ENCODE measurements around the gene MRPL24. TPM values are rescaled to one million over a fixed set of nuclear protein-coding genes. Genes with fewer than 3 reads are reported as not detected.

The MRPL24 gene
- polyA plus RNA-seq, 3 donors = 63.0 to 69.1 (median 64.1) TPM

DNA sequence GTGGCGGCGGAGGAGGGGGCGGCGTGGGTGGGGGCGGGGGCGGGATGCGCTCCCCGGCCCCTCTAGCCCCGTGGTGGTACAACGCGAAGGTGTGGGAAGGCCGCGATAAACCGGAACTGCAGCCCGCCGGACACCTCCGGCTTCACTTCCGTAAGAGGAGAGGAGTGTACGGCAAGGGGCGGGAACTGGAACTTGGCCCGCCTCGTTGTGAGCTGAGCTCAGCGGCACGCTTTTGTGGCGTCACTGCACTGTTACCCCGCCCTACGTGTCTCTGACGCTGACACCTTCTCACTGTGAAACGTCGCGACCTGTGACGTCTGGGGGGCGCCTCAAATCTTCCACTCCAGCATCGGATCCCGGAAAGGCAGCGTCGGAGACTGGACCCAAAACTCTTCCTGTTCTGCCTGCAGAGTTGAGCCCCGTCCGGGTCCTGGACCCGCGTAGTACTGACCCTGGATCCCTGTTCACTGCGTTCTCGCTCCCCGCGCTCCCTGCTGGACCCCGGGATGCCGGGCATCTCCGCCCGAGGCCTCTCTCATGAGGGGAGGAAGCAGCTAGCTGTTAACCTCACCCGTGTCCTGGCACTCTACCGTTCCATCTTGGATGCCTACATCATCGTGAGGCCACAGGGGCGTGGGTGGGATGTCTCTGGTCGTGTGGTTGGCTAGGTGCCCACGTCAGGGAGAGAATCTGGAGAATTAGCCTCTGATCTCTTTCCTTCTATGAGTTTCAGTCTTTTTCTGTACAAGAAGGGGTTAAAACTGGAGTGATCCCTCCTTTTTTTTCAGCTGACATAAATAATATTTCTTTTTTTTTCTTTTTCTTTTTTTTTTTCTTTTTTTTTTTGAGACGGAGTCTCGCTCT, 12.1 kb downstream of the MRPL24 start, which contains the start of gene ISG20L2:
Gene ISG20L2 (minus strand): TSS at position 168 of the 864 bp plus-strand sequence. CDS start 1,114 bp downstream, outside the sequence.
- DNase-seq (ENCODE audit: extremely low read depth in 1 of 11, low read depth in 9 of 11, low spot score in 4 of 11) = peak in 10 of 11 donors; percentile 90 to 98 (median 95)

DNA sequence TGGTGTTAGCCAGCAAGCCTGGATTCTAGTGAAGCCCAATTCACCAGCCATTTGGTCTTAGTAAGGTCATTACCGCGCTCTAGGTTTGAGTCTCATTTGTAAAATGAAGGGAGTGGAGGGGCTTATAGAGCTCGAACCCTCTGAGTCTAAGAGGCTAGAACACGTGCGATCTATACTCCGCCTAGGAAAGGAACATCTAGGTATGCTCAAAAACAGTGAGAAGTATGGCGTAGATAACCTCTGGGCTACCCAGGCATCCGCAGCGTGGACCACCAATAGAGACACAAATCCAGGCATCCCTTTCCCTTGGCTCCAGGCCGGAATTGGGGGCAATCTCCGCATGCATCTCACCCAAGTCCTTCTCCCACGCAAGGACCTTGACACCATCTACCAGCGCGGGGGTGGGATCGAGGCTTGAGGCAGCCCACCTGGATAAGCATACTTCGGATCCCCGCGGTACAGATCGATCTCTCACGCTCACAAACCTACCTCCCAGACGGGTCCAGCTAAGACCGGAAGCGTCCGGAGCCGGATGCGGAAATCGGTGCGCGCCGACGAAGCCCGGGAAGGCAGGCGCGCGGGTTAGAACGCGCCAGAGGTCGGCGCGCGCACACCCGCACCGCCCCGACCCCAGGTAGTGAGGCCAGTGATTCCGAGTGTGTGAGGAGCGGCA, 12.8 kb downstream of the MRPL24 start, which contains the start of gene METTL25B:
Gene METTL25B (plus strand): TSS at position 544 of the 673 bp plus-strand sequence. CDS start 636 bp downstream, outside the sequence.
- peak in 3 of 11 donors; percentile 60 to 76 (median 68) for DNase-seq (ENCODE audit: extremely low read depth in 1 of 11, low read depth in 9 of 11, low spot score in 4 of 11)

DNA sequence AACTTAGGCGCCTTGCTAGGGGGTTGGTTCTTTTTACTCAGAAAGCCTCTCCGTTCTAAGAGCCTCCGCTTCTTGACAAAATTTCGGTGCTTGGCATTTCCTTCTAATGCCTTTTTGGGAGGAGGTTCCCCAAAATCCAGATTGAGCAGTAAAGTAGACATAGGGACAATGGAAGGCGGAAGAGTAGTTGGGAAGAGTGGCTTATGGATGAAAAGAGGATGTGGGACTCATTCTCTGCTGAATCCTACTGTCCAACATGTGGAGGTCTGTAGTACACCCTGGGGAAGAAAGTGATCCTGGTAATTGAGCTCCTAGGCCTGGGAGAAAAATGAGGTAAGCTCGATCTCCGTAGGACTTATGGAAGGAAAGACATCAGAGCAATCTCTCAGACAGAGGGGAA, 13.4 kb downstream of the MRPL24 start:
- DNase-seq (ENCODE audit: extremely low read depth in 1 of 11, low read depth in 9 of 11, low spot score in 4 of 11) = no peak

DNA sequence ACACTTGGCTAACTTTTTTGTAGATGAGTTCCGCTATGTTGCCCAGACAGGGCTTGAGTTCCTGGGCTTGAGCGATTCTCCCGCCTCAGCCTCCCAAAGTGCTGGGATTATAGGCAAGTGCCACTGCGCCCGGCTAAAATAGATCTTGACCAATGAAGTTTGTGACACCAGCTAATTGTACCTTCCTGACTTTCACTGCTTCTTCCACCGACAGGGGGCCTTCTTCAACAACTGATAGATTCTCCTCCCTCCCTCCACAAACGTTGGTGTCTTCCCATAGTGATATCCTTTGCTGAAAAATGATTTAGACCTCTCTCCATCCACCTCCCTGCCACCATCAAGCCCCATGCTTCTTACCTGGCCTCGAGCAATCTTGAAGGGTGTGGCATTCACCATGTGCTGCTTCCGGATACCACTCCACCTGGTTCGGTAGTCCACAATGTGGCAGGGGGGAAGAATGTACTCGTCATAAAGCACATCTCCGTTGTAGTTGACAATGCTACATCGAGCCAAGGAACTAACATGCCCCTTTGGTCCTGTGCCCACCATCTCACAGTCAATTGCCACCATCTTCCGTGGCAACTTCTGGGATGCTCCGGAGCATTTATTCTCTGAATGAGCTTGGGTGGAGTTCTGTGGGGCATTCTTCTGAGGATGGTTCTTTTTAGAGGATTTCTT, 14.2 kb downstream of the MRPL24 start:
- no peak for DNase-seq (ENCODE audit: extremely low read depth in 1 of 11, low read depth in 9 of 11, low spot score in 4 of 11)

DNA sequence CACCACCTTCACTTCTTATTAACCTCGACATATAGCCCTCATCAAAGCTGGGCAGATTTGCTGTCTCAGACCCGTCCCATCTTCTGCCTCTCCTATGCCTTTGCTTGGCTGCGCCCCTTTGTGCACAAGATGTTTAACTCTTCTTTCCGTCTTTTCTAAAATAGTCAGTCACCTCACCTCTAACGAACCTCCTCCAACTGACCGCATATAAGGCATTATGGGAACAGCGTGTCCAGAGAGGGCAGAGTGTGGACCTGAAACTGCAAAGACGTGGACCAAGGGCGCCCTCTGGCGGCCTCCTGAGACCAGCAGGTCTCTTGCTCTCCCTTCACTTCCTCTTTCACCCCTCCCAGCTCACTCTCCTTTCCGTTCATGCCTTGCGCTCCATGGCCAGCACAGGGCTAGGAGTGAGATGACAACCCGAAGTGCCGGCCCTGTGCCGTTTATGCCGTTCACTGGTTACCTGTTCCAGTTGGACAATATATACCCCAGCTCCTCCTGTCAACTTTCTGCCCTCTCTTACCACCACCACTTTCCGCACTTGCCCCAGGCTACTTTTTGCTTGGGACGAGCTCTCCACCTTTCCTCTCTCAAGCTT, 15.1 kb downstream of the MRPL24 start:
- peak in 9 of 11 donors; percentile 81 to 90 (median 85) for DNase-seq (ENCODE audit: extremely low read depth in 1 of 11, low read depth in 9 of 11, low spot score in 4 of 11)

DNA sequence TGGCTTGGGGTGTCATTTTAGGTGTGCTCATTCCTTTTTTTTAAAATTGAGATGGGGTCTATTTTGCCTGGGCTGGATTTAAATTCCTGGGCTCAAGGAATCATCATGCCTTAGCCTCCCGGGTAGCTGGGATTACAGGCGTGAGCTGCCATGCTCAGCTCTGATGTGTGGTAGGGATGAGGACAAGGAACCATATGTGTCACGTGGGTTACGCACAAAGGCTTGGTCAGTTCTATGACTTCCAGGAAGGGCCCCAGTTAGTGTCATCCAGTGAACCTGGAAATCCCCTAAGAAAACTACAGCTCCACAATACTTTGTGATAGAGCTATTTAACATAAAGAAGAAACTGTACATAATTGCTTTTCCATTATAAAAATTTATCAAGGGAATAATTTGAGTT, 19.4 kb downstream of the MRPL24 start:
- DNase-seq (ENCODE audit: extremely low read depth in 1 of 11, low read depth in 9 of 11, low spot score in 4 of 11) = no peak

DNA sequence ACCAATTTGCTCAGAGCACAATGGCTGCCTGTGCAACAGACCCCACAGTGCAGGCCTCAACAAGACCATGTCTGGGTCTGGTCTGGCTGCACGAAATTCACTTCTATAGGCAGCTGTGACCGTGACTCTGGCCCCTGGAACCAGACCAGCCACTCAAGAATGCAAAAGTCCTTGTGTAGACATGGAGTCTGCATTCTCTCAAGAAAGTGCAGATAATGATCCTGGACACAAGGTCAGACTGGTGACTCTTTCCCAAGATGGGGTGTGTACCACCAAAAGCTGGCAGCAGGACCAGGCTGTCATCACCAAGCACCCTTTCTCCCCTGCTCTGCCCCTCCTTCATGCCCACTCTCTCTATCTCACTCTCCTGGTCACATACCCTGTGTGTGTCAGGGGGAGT, 19.8 kb downstream of the MRPL24 start:
- DNase-seq (ENCODE audit: extremely low read depth in 1 of 11, low read depth in 9 of 11, low spot score in 4 of 11) = no peak

DNA sequence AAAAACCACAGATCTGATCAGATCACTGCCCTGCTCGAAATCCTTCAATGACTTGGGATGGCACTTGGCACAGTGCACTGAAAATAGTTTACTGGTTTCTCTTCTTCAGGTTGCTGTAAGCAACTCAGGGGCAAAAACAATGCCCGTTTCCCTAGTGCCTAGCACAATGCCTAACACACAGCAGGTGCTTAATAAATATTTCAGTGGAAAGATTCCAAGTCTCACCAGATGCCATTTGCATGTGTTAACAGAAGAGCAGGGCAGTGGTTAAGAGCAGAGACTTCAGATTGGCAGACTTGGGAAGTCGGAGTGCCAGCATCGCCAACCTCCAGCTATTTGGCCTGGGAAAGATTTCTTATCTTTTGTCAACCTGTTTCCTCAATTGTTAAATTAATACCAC, 23.5 kb downstream of the MRPL24 start:
- DNase-seq (ENCODE audit: extremely low read depth in 1 of 11, low read depth in 9 of 11, low spot score in 4 of 11) = no peak

DNA sequence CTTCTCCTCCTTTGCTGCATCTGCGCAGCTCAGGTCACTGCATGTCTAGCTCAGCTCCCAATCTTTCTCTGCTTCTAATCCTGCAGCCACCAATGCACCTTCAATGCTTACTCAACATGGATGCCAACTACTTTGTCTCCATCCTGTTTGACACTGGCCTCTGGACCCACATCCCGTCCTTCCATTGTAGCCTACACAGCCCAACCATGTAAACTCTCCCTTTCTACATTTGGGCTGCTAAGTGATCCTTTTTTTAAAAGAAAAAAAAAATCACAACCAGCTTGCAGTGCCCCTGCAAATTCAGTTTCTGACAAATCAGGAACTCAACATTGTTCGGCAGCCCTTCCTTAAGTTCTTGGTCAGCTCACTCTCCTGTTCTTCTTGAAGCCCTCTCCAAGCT, 26.1 kb downstream of the MRPL24 start:
- DNase-seq (ENCODE audit: extremely low read depth in 1 of 11, low read depth in 9 of 11, low spot score in 4 of 11) = no peak

DNA sequence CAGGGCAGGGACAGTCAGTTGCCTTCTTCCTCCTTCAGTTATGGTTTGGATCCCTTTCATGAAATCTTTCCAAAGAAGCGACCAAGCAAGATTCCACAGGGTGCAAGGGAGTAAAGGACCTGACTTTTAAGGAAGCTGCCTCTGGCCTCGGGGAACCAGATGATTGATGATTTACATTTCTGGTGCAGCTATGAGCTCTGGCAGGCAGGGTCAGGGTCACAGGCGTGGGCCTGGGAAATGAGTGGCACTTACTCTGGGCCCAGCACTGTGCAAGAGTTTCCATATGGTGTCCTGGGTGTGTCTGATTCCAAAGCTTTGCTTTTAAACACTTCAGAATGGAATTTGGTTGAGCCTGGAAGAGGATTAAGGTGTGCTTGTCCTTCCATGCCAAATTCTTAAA, 28.3 kb downstream of the MRPL24 start:
- DNase-seq (ENCODE audit: extremely low read depth in 1 of 11, low read depth in 9 of 11, low spot score in 4 of 11) = no peak

DNA sequence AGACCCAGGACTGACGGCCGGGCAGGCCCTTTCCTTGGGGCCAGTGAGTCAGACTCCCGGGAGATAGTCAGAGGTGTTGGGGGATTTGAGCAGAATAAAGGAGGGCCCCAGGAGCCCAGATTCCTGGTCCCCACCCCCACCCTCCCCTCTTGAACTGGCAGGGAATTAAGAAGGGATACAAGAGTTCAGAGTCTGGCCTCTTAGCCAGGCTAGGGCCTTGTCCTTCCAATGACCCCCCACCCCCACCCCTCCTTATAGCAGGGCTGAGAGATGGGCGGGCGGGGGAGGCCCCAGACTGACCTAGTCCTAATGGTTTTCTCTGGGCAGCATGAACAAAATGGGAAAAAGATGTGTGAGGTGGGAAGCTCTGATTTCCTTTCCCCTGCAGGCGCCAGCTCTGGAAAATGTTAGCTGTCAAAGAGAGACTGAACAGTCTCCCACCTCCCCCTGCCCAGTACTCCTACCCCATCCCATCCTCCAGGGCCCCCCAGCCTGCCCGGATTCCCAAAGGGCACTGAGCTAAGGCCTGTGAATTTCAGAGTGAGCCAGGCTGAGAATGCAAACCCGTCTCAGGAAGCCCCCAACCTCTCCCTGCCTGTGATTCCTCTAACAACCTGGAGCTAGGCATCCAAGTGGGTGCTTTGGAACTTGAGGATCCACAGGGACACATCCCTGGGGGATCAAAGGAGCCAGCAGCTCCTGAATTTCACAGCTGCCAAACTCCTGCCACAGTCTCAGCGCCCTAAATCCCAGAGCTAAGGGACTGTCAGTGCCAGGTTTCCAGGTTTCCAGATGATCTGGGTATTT, 29.7 kb downstream of the MRPL24 start:
- DNase-seq (ENCODE audit: extremely low read depth in 1 of 11, low read depth in 9 of 11, low spot score in 4 of 11) = no peak

DNA sequence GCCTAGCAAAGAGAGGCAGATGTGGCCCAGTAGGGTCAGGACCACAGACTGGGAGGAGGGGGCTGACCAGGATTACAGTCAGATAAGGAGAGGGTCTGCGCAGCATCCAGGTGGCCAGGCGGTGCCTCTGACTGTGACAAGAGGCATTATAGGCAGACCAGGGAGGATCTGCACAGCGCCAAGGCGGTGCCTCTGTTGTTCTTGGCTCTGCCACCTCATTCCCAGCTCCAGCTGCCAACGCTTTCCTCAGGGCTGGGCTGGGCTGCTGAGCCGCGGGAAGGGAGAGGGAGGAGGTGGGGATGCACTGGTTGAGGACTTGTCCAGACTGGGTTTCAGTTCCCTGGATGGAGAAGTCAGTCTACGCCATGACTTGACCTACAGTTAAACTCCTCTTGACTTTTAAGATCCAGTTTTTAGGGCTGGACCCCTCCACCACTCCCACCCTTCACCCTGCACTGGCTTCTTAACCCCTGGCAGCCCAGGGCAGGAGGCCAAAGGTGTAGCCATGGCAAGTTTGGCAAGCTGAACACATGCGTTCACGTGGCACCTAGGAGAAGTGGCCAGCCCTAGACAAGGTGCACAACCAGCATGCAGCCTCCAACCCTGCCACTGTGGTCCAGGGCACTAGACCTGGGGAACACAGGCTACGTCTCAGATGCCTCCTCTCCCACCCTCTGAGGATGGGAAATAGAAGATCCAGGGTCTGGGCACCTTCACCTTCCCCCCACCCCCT, 31.0 kb downstream of the MRPL24 start:
- DNase-seq (ENCODE audit: extremely low read depth in 1 of 11, low read depth in 9 of 11, low spot score in 4 of 11) = no peak

DNA sequence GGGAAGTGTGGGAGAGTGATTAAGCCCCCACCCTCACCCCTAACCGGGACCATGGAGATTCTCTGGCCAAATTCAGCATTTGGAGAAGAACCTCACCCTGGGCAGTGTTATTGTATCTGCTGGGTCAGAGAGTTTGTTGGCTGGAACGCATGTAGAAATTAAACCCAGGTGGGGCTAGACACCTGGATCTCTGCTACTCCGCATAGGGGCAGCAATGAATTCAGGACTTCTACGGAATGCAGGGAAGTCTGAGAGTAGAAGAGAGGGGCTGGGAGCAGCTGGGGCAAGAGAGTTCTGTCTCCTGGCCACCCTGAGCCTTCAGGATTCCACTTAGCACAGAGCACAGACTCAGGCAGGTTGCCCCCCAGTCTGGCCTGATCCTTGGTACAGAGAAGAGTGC, 31.9 kb downstream of the MRPL24 start:
- no peak for DNase-seq (ENCODE audit: extremely low read depth in 1 of 11, low read depth in 9 of 11, low spot score in 4 of 11)

DNA sequence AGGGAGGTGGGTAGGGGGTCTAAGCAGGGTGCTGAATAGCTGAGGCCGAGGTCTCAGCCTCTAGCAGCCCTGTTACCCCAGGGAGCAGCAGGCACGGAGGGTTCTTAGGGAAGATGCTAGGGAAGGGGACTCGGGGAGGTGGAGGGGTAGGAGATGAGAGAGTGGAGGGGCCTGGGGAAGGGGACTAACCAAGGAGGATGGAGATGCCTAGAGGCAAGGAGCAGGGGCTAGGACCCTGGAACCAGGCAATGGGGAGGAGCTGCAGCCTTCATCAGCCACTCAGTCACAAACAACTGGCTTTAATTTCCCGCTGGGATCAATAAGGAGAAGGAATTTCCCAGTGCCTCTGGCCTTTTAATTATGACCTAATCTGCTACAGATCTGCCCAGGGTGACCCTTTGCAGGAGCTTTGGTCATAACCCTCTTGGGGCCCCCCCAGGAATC, 32.6 kb downstream of the MRPL24 start:
- DNase-seq (ENCODE audit: extremely low read depth in 1 of 11, low read depth in 9 of 11, low spot score in 4 of 11) = no peak

DNA sequence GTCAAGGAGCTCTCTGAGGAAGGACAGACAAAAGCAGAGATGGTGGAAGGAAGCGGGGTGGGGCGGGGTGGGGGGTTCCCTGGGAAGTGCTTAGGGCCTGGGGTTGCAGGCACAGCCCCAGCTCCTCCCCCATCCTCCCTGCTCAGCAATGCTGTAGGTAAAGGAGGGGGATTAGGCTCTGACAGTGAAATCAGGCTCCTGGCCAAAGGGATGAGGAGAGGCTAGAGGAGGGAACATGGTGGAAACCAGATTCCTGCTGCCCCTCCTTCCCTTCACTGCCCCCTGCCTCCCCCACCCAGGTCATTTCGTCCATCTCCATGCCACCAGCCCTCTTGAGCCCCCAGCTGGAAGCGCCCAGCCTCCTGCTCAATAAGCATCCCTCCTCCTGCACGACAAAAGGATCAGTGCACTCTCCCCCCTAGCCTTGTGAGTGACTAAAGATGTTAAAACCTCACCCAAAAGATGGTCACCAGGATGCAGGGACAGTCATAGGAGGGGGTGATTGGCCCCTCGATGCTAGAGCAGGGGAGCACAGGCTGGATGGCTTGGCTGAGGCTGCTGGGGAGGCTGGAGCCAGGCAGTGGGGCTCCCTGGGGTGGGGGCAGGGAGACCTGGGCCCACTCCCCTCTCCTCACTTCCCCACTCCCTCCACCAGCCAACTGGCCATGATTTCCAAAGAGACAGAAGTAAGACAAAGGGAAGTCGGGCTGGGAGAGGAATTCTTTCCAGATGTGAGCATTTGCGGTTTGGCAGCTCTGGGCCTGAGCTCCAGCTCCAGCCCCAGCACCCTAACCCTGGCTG, 33.3 kb downstream of the MRPL24 start:
- no peak for DNase-seq (ENCODE audit: extremely low read depth in 1 of 11, low read depth in 9 of 11, low spot score in 4 of 11)

DNA sequence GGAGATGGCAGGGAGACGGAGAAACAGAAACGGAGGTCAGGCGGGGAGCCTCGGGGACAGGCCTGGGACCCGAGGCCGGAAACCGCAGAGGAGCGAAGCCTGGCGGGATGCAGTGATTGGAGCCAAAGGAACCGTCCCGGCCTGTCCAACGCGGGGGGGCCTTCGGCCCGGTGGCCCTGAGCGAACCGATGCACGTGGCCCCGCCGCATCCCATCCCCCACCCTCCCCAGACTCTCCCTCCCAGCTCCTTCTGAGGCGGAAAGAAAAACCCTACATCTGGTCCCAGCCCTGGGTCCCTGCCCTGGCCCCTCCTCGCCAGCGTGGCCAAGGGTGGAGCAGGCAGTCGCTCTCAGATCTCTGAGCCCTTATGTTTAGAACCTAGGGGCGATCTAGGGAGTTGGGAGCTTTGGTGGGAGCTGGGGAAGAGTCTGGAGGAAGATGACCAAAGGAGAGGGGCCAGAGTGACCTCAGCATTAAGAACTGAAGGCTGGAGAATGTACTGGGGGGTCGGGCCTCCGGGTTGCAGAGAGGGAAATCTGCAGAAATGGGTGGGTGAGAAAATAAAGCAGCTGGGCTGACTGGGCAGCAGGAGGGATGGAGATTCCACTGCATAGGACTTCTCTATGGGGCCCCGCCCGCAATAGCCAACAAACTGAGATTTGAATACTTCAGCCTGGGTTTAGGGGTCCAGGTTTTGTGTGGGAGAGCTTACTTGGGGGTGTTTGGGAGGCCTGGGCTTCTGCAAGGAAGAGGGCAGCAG, 34.1 kb downstream of the MRPL24 start:
- no peak for DNase-seq (ENCODE audit: extremely low read depth in 1 of 11, low read depth in 9 of 11, low spot score in 4 of 11)

Measured in renal cortex interstitium (tissue), 11 donors.